ENCODE measurements around the gene PTGS1.

The PTGS1 gene

GRCh38 chr9:122367065-122367464 is 3.8 kb upstream of the PTGS1 start:
- POLR2A ChIA-PET = no interaction called here

GRCh38 chr9:122367774-122368460 is 2.9 kb upstream of the PTGS1 start:
- ChIA-PET CTCF (no interaction called here), POLR2A (no interaction called here)
- no peak for DNase-seq (ENCODE audit: extremely low spot score)
- no peak for TF ChIP-seq FOXM1 (IDR thresholded peaks at IDR 0.05; ENCODE audit: borderline replicate concordance)
- no peak for TF ChIP-seq ELF4 (IDR thresholded peaks at IDR 0.05)
- TF ChIP-seq FOXK2 (IDR thresholded peaks at IDR 0.05) = no peak
- TF ChIP-seq BHLHE40 (IDR thresholded peaks at IDR 0.05; ENCODE audit: borderline replicate concordance) = no peak
- TF ChIP-seq TARDBP (IDR thresholded peaks at IDR 0.05) = no peak
- TF ChIP-seq HDGF (IDR thresholded peaks at IDR 0.05; ENCODE audit: borderline replicate concordance) = no peak
- no peak for TF ChIP-seq NFRKB (IDR thresholded peaks at IDR 0.05)
- TF ChIP-seq ARNT (IDR thresholded peaks at IDR 0.05) = no peak
- no peak for TF ChIP-seq L3MBTL2 (conservative IDR thresholded peaks at IDR 0.05)
- TF ChIP-seq SUZ12 (IDR thresholded peaks at IDR 0.05) = no peak
- no peak for TF ChIP-seq LEF1 (IDR thresholded peaks at IDR 0.05; ENCODE audit: borderline replicate concordance)
- no peak for TF ChIP-seq CTBP1 (IDR thresholded peaks at IDR 0.05; ENCODE audit: borderline replicate concordance)
- TF ChIP-seq, protein P1, sequence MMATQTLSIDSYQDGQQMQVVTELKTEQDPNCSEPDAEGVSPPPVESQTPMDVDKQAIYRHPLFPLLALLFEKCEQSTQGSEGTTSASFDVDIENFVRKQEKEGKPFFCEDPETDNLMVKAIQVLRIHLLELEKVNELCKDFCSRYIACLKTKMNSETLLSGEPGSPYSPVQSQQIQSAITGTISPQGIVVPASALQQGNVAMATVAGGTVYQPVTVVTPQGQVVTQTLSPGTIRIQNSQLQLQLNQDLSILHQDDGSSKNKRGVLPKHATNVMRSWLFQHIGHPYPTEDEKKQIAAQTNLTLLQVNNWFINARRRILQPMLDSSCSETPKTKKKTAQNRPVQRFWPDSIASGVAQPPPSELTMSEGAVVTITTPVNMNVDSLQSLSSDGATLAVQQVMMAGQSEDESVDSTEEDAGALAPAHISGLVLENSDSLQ (IDR thresholded peaks at IDR 0.05) = no peak
- TF ChIP-seq SP1 (IDR thresholded peaks at IDR 0.05) = no peak

More at GRCh38 chr9:122367065-122367464, 3.8 kb upstream of the PTGS1 start:
- TF ChIP-seq TARDBP (IDR thresholded peaks at IDR 0.05) = no peak
- no peak for TF ChIP-seq ARNT (IDR thresholded peaks at IDR 0.05)
- TF ChIP-seq ZNF384 (IDR thresholded peaks at IDR 0.05) = no peak
- no peak for TF ChIP-seq BHLHE40 (IDR thresholded peaks at IDR 0.05; ENCODE audit: borderline replicate concordance)
- TF ChIP-seq NFRKB (IDR thresholded peaks at IDR 0.05) = no peak
- TF ChIP-seq FOXA1 (IDR thresholded peaks at IDR 0.05) = no peak
- TF ChIP-seq ELF4 (IDR thresholded peaks at IDR 0.05) = no peak
- no peak for TF ChIP-seq SP1 (IDR thresholded peaks at IDR 0.05)
- no peak for TF ChIP-seq L3MBTL2 (conservative IDR thresholded peaks at IDR 0.05)
- no peak for TF ChIP-seq LEF1 (IDR thresholded peaks at IDR 0.05; ENCODE audit: borderline replicate concordance)
- CTCF ChIA-PET = no interaction called here
- DNase-seq (ENCODE audit: extremely low spot score) = no peak

DNA sequence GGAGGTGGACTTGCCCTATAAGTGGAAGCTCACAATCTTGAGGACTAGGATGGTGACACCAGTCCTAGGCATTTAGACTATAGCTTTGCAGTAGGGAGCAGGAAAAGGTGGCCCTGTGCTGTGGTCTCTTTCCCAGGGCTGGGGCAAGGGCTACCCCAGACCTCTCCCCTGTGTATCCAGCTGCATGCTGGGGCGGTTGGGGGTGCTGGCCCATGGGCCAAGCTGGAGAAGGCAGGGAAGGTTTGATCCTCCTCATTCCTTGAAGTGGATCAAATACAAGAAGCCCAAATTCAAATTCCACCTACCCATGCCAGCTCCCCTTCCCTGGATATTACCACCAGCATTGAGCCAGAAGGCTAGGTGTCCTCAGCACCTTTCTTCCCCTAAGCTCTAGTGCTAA is 2.2 kb upstream of the PTGS1 start:
- DNase-seq (ENCODE audit: extremely low spot score) = no peak
- ChIA-PET CTCF (no interaction called here), POLR2A (no interaction called here)
- no peak for TF ChIP-seq SUZ12 (IDR thresholded peaks at IDR 0.05)
- no peak for TF ChIP-seq NFRKB (IDR thresholded peaks at IDR 0.05)
- TF ChIP-seq LEF1 (IDR thresholded peaks at IDR 0.05; ENCODE audit: borderline replicate concordance) = no peak
- TF ChIP-seq ZNF384 (IDR thresholded peaks at IDR 0.05) = no peak
- TF ChIP-seq L3MBTL2 (conservative IDR thresholded peaks at IDR 0.05) = no peak
- no peak for TF ChIP-seq CTBP1 (IDR thresholded peaks at IDR 0.05; ENCODE audit: borderline replicate concordance)
- no peak for TF ChIP-seq SP1 (IDR thresholded peaks at IDR 0.05)
- TF ChIP-seq, protein P1 (IDR thresholded peaks at IDR 0.05) = no peak
- no peak for TF ChIP-seq TARDBP (IDR thresholded peaks at IDR 0.05)
- no peak for TF ChIP-seq ELF4 (IDR thresholded peaks at IDR 0.05)
- TF ChIP-seq BHLHE40 (IDR thresholded peaks at IDR 0.05; ENCODE audit: borderline replicate concordance) = no peak
- no peak for TF ChIP-seq FOXA1 (IDR thresholded peaks at IDR 0.05)
- TF ChIP-seq HDGF (IDR thresholded peaks at IDR 0.05; ENCODE audit: borderline replicate concordance) = no peak
- no peak for TF ChIP-seq FOXM1 (IDR thresholded peaks at IDR 0.05; ENCODE audit: borderline replicate concordance)

GRCh38 chr9:122370303-122370702 is 521 bp upstream of the PTGS1 start:
- TF ChIP-seq TARDBP (IDR thresholded peaks at IDR 0.05) (no peak), HDGF (IDR thresholded peaks at IDR 0.05; ENCODE audit: borderline replicate concordance) (no peak), L3MBTL2 (conservative IDR thresholded peaks at IDR 0.05) (no peak), FOXM1 (IDR thresholded peaks at IDR 0.05; ENCODE audit: borderline replicate concordance) (no peak), NFRKB (IDR thresholded peaks at IDR 0.05) (no peak), FOXK2 (IDR thresholded peaks at IDR 0.05) (no peak), CTBP1 (IDR thresholded peaks at IDR 0.05; ENCODE audit: borderline replicate concordance) (no peak), SUZ12 (IDR thresholded peaks at IDR 0.05) (no peak), BHLHE40 (IDR thresholded peaks at IDR 0.05; ENCODE audit: borderline replicate concordance) (no peak), FOXA1 (IDR thresholded peaks at IDR 0.05) (no peak), ELF4 (IDR thresholded peaks at IDR 0.05) (no peak)
- TF ChIP-seq, protein P1 (IDR thresholded peaks at IDR 0.05) = no peak
- ChIA-PET POLR2A (no interaction called here), CTCF (interaction anchor here (0.7 kb wide), 1 partner anchor 14 kb away, joined by 3 read pairs; no protein-coding TSS in a partner anchor)
- no peak for DNase-seq (ENCODE audit: extremely low spot score)

DNA sequence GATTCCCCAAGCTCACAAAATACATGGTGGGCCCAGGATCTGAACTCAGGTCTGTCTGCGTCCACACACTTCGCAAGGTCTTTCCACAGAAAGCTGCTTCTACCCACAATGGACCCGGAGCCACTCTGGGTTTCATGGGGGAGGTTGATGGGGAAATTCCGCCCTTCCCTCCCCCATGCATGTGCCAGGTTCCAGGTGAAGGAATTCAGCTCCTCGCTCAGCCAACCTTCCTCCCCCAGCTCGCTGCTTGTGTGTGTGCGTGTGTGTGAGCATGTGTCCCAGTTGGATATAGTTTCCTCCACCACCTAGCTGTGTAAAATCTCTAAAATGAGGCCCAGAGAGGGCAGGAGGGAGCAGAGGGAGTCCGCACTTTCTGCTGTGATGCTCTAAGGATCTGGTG is 1.0 kb downstream of the PTGS1 start:
- no peak for DNase-seq (ENCODE audit: extremely low spot score)
- no peak for TF ChIP-seq CTBP1 (IDR thresholded peaks at IDR 0.05; ENCODE audit: borderline replicate concordance)
- no peak for TF ChIP-seq FOXK2 (IDR thresholded peaks at IDR 0.05)
- TF ChIP-seq SP1 (IDR thresholded peaks at IDR 0.05) = no peak
- no peak for TF ChIP-seq ZNF384 (IDR thresholded peaks at IDR 0.05)
- TF ChIP-seq LEF1 (IDR thresholded peaks at IDR 0.05; ENCODE audit: borderline replicate concordance) = no peak
- TF ChIP-seq, protein P1 (IDR thresholded peaks at IDR 0.05) = no peak
- TF ChIP-seq ARNT (IDR thresholded peaks at IDR 0.05) = no peak
- TF ChIP-seq BHLHE40 (IDR thresholded peaks at IDR 0.05; ENCODE audit: borderline replicate concordance) = no peak
- TF ChIP-seq TARDBP (IDR thresholded peaks at IDR 0.05) = no peak
- no peak for TF ChIP-seq ELF4 (IDR thresholded peaks at IDR 0.05)
- no peak for TF ChIP-seq FOXM1 (IDR thresholded peaks at IDR 0.05; ENCODE audit: borderline replicate concordance)
- TF ChIP-seq FOXA1 (IDR thresholded peaks at IDR 0.05) = no peak
- TF ChIP-seq NFRKB (IDR thresholded peaks at IDR 0.05) = no peak
- no peak for TF ChIP-seq HDGF (IDR thresholded peaks at IDR 0.05; ENCODE audit: borderline replicate concordance)
- no peak for TF ChIP-seq L3MBTL2 (conservative IDR thresholded peaks at IDR 0.05)
- TF ChIP-seq SUZ12 (IDR thresholded peaks at IDR 0.05) = no peak
- CTCF ChIA-PET = interaction anchor here (0.6 to 0.7 kb wide), 2 partner anchors 273 to 791 kb away, joined by 3 to 4 read pairs; no protein-coding TSS in a partner anchor
- POLR2A ChIA-PET = no interaction called here

Measured in HEK293T (cell line).